PC-9 (cell line): Measurements from ENCODE around the gene UBE4B. TPM values are rescaled to one million over a fixed set of nuclear protein-coding genes. Genes with fewer than 3 reads are reported as not detected.

Experiments used
- BruUV-seq: library from RNA; stranded (reverse); fragments of 400-500 nt; replicated peaks from 2 replicates; lab custom pipeline; 2021; lab: Mats Ljungman, UMichigan
- CTCF ChIA-PET: fragments of 300-600 bp; sonication (Branson Sonifier 250); formaldehyde crosslinking; loops from one replicate; lab custom pipeline; 2022; ENCODE audit warnings: antibody characterized with exemption; lab: Charles Lee
- POLR2A ChIA-PET: fragments of 300-600 bp; sonication (Branson Sonifier 250); formaldehyde crosslinking; loops from one replicate; lab custom pipeline; 2022; ENCODE audit warnings: antibody characterized with exemption; ENCODE audit not compliant: unreplicated experiment; lab: Charles Lee
- DNase-seq, 2 experiments: peaks; one replicate each; pipeline versions ENCODE4 v3.0.0 to v3.0.0-alpha.2; 2015 to 2022; ENCODE audit warnings: mixed read lengths in 1 of 2
- H2AFZ ChIP-seq: fragments of 200-600 bp; sonication (generic); 2 replicates; pipeline ENCODE4 v1.8.1; 2017; ENCODE audit warnings: antibody characterized with exemption
- H3F3A ChIP-seq: fragments of 200-600 bp; sonication (generic); 2 replicates; pipeline ENCODE4 v1.8.1; 2017; ENCODE audit warnings: antibody characterized with exemption, mild to moderate bottlenecking, low read depth; ENCODE audit not compliant: insufficient read depth
- H3K27ac ChIP-seq: fragments of 200-600 bp; sonication (generic); 2 replicates; pipeline ENCODE4 v1.6.1; 2016; ENCODE audit warnings: mixed run types
- H3K27me3 ChIP-seq: fragments of 200-600 bp; sonication (generic); 2 replicates; pipeline ENCODE4 v1.6.1; 2016; ENCODE audit warnings: low read depth, mixed run types; ENCODE audit not compliant: insufficient read depth
- H3K36me3 ChIP-seq: fragments of 200-600 bp; sonication (generic); 2 replicates; pipeline ENCODE4 v1.6.1; 2016; ENCODE audit warnings: low read depth, mixed run types
- H3K4me1 ChIP-seq: fragments of 200-600 bp; sonication (generic); replicated peaks from 2 replicates; pipeline ENCODE4 v1.6.1; 2016; ENCODE audit warnings: mixed run types; ENCODE audit not compliant: insufficient read depth
- H3K4me2 ChIP-seq: fragments of 200-600 bp; sonication (generic); 2 replicates; pipeline ENCODE4 v1.6.1; 2017; ENCODE audit warnings: mixed run types
- H3K4me3 ChIP-seq: fragments of 200-600 bp; sonication (generic); 2 replicates; pipeline ENCODE4 v1.6.1; 2016; ENCODE audit warnings: mixed run types
- H3K79me2 ChIP-seq: fragments of 200-600 bp; sonication (generic); 2 replicates; pipeline ENCODE4 v1.6.1; 2017; ENCODE audit warnings: low read depth, mixed run types
- H3K9me2 ChIP-seq: fragments of 200-600 bp; sonication (generic); 2 replicates; pipeline ENCODE4 v1.8.1; 2017; ENCODE audit warnings: mild to moderate bottlenecking; ENCODE audit not compliant: insufficient read depth
- H3K9me3 ChIP-seq: fragments of 200-600 bp; sonication (generic); 2 replicates; pipeline ENCODE4 v1.8.1; 2016; ENCODE audit warnings: low read depth; ENCODE audit not compliant: insufficient read depth
- H4K20me1 ChIP-seq: fragments of 200-600 bp; sonication (generic); 2 replicates; pipeline ENCODE4 v1.8.1; 2017; ENCODE audit not compliant: insufficient read depth
- CTCF ChIP-seq: fragments of 200-600 bp; sonication (generic); conservative IDR thresholded peaks from 2 replicates; pipeline ENCODE4 v1.6.1; 2017; ENCODE audit warnings: mixed run types, antibody characterized with exemption, mild to moderate bottlenecking, moderate library complexity
- EZH2 ChIP-seq: fragments of 200-600 bp; sonication (generic); IDR thresholded peaks from 2 replicates; pipeline ENCODE4 v1.8.0; 2017; ENCODE audit warnings: antibody characterized with exemption, low read depth
- intact Hi-C: fragments of 100-400 bp; cut with micrococcal nuclease; formaldehyde crosslinking; loops from one replicate; pipeline ENCODE4 v1.10.0; 2022; ENCODE audit not compliant: unreplicated experiment
- total RNA-seq: library from RNA; stranded (reverse); gene quantifications from 2 replicates; pipeline ENCODE4 v1.2.3, GENCODE V29; 2021

UBE4B gene
- total RNA-seq, 1 experiment from 2014 or later, result 59.1 TPM

- Histone ChIP-seq H3K4me2 (no peak overlapping the region), H3K27me3 (no peaks in the 10 kb centered on the region), H3F3A (no peaks in the 10 kb centered on the region), H4K20me1 (no peaks in the 10 kb centered on the region), H3K4me1 (no peaks in the 10 kb centered on the region), H3K9me3 (no peaks in the 10 kb centered on the region), H2AFZ (no peak overlapping the region), H3K27ac (no peak overlapping the region), H3K9me2 (no peaks in the 10 kb centered on the region), H3K36me3 (no peaks in the 10 kb centered on the region), H3K79me2 (no peaks in the 10 kb centered on the region), H3K4me3 (no peak overlapping the region)
- no peak for TF ChIP-seq CTCF
- no peak for TF ChIP-seq EZH2
- BruUV-seq, result no TSS peak
- no peak for DNase-seq
- intact Hi-C loops, result no loop called here
- ChIA-PET CTCF (interaction anchor here (0.5 to 0.7 kb wide), 3 partner anchors 8 to 303 kb away, joined by 3 to 19 read pairs (median 5); no protein-coding TSS in a partner anchor), POLR2A (no interaction called here)
Observed at GRCh38 chr1:10084045-10084444, 51.3 kb downstream of the UBE4B start.

GRCh38 chr1:10085076-10085475 is 52.3 kb downstream of the UBE4B start:
- no peak overlapping the region for H2AFZ ChIP-seq
- no peaks in the 10 kb centered on the region for H3K79me2 ChIP-seq
- intact Hi-C loops, result no loop called here
- no peaks in the 10 kb centered on the region for H3K27me3 ChIP-seq
- CTCF ChIA-PET, result interaction anchor here (0.6 kb wide), 1 partner anchor 293 kb away, joined by 13 read pairs; no protein-coding TSS in a partner anchor
- no peaks in the 10 kb centered on the region for H3K4me1 ChIP-seq
- H3K36me3 ChIP-seq, result no peaks in the 10 kb centered on the region
- DNase-seq, result peak in 1 of 2 experiments; percentile 20
- no peak overlapping the region for H3K4me3 ChIP-seq
- H3K9me3 ChIP-seq, result no peaks in the 10 kb centered on the region
- H3F3A ChIP-seq, result no peaks in the 10 kb centered on the region
- POLR2A ChIA-PET, result no interaction called here
- H3K27ac ChIP-seq, result no peak overlapping the region
- BruUV-seq, result no TSS peak
- no peaks in the 10 kb centered on the region for H4K20me1 ChIP-seq
- no peaks in the 10 kb centered on the region for H3K9me2 ChIP-seq
- H3K4me2 ChIP-seq, result no peak overlapping the region
- TF ChIP-seq CTCF, result no peak
- no peak for TF ChIP-seq EZH2

GRCh38 chr1:10087210-10087609 is 54.5 kb downstream of the UBE4B start:
- Histone ChIP-seq H3K4me1 (no peaks in the 10 kb centered on the region), H3K27ac (no peak overlapping the region), H4K20me1 (no peaks in the 10 kb centered on the region), H3K4me2 (no peak overlapping the region), H3K9me3 (no peaks in the 10 kb centered on the region), H3F3A (no peaks in the 10 kb centered on the region), H3K9me2 (no peaks in the 10 kb centered on the region), H3K27me3 (no peaks in the 10 kb centered on the region), H3K36me3 (no peaks in the 10 kb centered on the region), H3K79me2 (no peaks in the 10 kb centered on the region), H3K4me3 (no peak overlapping the region), H2AFZ (no peak overlapping the region)
- DNase-seq, result no peak
- TF ChIP-seq CTCF (no peak), EZH2 (no peak)
- BruUV-seq, result no TSS peak
- POLR2A ChIA-PET, result no interaction called here
- CTCF ChIA-PET, result no interaction called here
- intact Hi-C loops, result no loop called here
